Measurements from ENCODE around the gene RFK.
"Not testable (repeated sequence)": the region's sequence is repeated elsewhere in the genome, so short reads cannot be mapped to it uniquely, and the experiment has no call there.

Gene RFK

GRCh38 chr9:76369583-76369982 is 24.6 kb downstream of the RFK start:
- DNase-seq, result no peak

GRCh38 chr9:76366275-76366674 is 28.0 kb downstream of the RFK start:
- DNase-seq, result no peak

DNA sequence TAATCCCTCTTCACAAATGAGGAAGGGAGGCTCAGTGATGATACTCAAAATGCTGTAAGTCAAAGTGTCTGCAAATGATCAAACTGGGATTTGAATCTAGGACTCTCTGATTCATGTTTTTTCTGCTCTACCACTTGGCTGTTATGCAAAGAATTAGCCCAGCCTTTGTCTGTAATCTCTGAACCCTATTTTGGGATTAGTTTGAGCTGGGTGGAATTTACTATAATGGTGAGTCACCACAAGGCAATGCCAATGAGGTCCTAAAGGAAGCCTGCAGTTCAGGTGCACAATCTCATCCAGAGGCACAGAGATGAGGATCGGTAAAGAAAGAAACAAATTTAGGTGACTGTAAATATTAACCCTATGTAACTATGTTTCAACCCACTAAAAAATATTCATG is 29.2 kb downstream of the RFK start:
- DNase-seq, result no peak

DNA sequence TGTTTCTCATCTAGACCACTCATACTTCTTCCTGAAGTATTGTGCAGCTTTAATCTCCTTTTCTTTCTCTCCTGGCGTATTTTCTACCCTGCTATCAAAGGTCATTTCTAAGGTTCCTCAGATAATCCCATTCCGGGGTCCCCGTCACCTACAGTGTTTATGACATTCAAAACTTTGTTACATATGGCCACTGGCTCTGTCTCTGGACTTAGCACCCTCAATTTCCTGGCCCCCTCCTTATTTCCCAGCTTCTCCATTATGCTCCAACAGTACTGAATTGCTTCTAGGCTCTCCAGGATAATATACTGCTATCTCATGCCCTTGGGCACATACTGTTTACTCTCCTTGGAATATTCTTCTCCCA is 31.2 kb downstream of the RFK start:
- DNase-seq, result no peak

DNA sequence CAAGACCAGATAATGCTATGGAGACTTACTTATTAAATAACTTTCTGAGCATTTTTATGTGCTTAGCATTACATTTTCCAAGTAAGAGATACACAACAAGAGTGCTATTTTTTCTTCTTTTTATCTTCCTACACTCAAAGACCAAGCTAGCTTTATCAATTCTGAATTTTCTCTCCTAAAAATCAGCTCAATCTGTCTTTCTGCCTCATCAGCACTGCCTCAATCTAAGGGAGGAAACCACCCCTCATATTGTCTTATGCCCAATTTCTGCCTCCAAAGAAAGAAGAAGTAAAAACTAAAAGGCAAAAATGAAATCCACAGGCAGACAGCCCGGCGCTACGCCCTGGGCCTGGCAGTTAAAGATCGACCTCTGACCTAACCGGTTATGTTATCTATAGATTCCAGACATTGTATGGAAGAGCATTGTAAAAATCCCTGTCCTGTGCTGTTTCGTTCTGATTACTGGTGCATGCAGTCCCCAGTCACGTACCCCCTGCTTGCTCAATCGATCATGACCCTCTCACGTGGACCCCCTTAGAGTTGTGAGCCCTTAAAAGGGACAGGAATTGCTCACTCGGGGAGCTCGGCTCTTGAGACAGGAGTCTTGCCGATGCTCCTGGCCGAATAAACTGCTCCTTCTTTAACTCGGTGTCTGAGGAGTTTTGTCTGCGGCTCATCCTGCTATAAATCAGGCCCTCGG is 31.7 kb downstream of the RFK start:
- not testable (repeated sequence) for DNase-seq

- DNase-seq, result no peak
These were observed 34.5 kb downstream of the RFK start for GRCh38 chr9:76359766-76360165.

DNA sequence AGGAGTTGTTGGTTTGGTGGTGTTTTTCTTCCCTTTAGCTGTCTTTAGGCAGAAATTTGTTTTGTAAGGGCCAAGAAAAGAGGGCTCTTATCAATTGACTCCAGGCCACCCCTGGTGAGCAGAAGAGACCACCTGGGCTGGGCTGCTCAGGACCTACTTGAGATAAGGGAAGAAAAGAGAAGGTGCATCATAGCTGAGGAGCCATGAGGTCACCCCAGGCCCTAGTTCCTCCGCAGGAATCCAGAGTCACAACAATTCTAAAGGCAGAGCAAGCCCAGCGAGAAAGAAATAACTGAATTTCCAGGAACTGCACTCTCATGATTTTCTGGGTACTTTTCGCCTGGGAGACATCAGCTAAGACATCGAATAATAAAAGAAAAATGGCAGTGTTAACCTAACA is 34.9 kb downstream of the RFK start:
- DNase-seq, result no peak

GRCh38 chr9:76358628-76359280 is 35.5 kb downstream of the RFK start:
- no peak for DNase-seq

DNA sequence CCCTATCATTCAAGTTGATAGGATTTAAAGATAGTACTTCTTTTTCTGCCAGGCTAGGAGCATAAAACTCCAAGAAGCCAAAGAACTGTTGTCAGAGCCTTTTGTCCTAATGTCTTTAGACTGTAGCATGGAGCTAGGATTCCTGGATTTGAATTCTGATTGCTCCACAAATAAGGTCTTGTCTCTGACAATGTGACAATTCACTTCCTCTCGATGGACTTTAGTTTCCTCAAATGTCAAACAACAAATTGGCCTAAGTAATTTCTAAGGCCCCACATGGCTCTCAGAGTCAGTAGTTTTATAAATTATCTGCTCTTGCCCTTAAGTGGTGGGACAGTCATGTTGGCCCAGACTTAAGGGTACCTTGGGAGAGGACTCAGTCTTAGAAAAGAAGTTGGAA is 36.7 kb downstream of the RFK start:
- DNase-seq, result no peak

DNA sequence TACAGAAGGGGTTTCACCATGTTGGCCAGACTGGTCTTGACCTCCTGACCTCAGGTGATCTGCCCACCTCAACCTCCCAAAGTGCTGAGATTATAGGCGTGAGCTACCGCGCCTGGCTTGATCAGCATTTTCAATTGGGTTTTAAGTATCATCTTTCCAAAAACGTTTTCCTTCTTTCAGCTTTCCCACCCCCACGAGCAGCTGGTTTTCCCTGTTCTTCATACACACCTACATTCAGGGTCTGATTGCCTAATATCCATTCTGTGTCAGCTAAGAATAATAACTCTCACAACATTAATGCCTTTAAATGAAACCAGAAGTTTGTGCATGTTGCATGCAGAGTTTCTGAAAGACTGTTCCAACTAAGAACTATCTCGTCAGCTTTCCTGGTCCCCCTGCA is 38.3 kb downstream of the RFK start:
- no peak for DNase-seq

DNA sequence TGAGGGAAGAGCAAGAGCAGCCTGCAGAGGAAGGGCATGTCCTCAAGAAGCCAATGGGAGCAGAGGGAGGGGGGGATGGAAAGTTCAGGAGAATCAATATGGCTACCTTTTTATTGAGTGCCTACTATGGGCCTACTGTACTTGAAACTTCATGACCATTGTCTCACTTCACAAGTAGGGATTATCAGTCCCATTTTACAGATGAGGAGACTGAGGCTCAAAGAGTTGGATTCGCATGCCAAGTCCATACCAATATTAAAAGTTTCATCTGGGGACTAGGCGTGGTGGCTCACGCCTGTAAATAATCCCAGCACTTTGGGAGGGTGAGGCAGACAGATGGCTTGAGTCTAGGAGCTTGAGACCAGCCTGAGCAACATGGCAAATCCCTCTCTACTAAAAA is 40.0 kb downstream of the RFK start:
- DNase-seq, result no peak

DNA sequence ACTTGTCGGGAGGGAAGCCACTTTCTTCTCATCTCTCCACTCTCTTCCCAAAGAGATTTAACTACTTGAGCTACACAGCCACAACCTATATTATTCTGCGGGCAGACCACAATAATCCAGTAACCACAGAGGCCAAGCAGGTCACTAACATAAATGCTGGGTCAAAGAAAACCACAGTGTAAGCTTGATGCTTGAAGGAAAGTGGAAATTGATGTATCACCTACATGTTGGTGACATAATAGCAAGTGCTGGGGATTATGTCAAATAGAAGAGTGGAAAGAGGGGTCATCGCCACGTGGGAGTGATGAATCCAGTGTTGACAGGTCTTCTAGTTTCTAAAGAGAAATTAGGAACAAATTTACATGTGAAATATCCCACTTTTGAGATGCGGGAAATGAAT is 40.9 kb downstream of the RFK start:
- DNase-seq, result no peak

DNA sequence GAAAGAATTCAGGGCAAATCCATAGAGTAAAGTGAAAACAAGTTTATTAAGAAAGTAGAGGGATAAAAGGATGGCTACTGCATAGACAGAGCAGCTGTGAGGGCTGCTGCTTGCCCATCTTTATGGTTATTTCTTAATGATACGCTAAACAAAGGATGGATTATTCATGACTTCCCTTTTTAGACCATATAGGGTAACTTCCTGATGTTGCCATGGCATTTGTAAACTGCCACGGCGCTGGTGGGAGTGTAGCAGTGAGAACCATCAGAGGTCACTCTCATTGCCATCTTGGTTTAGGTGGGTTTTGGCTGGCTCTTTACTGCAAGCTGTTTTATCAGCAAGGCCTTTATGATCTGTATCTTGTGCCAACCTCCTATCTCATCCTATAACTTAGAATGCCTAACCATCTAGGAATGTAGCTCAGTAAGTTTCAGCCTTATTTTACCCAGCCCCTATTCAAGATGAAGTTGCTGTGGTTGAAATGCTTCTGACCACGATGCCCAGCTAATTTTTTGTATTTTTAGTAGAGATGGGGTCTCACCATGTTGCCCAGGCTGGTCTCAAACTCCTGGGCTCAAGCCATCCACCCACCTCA is 42.1 kb downstream of the RFK start:
- DNase-seq, result no peak

DNA sequence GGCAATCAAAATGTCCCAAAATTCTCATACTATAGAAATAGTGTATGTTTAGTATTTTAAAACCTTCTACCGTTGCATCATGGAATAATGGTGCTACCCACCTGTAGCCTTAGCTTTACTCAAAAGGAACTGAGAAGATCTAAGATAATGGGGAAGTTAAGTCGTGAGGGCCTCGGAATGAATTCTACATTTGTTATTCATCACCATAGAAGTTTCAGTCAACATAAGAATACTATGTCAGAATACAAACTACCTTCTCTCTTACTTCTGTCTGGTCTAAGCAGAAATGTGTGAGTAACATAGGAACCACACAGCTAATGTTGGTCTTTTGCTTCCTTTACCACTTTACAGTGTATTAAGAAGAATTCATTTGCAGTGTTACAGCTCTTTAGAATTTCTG is 43.2 kb downstream of the RFK start:
- no peak for DNase-seq

DNA sequence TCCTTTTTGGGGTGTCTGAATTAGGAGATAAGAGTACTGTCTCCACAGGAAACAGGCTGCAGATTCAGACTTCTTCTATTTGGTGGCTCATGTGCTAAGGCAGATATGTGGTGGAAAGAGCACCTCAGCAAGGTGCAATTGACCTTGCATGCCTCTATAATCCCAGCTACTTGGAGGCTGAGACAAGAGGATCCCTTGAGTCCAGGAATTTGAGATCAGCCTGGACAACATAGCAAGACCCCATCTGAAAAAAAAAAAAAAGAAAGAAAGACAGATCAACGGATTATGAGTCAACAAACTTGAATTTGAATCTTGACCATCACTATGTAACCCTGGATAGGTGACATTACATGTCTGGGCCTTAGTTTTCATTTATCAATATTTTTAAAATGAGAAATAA is 44.4 kb downstream of the RFK start:
- DNase-seq, result no peak

DNA sequence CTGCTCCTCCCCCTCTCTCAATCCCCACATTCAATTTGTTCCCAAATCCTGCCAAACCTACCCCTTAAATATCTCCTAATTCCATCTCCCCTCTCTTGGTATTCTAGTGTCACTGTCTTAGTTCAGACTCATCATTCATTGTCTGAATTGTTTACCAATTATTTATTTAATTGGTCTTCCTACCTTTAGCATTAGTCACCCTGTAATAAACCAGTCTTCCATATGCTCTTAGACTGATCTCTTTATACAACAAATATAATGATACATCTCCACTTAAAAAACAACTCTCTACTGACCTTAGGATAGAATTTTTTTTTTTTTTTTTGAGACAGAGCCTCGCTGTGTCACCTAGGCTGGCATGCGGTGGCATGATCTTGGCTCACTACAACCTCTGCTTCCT is 51.4 kb downstream of the RFK start:
- no peak for DNase-seq

- no peak for DNase-seq
These were observed 52.0 kb downstream of the RFK start for GRCh38 chr9:76342201-76342600.

- no peak for DNase-seq
These were observed 52.6 kb downstream of the RFK start for GRCh38 chr9:76341616-76342015.

GRCh38 chr9:76338418-76338817 is 55.8 kb downstream of the RFK start:
- no peak for DNase-seq

DNA sequence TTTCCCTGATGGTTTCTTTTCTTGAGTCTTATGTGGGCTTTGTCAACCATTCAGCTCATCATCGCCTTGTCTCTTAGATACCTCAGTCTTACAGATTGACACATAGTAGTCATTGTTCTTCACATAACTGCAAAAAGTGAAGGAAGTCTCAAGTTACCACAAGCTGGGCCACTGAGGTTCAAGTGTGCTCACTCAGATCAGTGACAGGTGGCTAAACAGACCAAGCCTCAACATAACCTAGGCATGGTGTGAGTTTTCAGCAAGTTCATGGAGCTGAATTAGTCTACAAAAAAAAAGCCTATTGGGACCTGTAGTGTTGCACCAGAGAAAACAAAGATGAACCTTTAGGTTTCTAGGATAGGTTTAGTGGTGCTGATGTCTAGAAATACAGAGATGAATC is 58.2 kb downstream of the RFK start:
- no peak for DNase-seq
